ENCODE results near the gene ALOXE3. TPM values are rescaled to one million over a fixed set of nuclear protein-coding genes. Genes with fewer than 3 reads are reported as not detected.

The ALOXE3 gene
- total RNA-seq, 1 donor from 2014 or later = not detected

DNA sequence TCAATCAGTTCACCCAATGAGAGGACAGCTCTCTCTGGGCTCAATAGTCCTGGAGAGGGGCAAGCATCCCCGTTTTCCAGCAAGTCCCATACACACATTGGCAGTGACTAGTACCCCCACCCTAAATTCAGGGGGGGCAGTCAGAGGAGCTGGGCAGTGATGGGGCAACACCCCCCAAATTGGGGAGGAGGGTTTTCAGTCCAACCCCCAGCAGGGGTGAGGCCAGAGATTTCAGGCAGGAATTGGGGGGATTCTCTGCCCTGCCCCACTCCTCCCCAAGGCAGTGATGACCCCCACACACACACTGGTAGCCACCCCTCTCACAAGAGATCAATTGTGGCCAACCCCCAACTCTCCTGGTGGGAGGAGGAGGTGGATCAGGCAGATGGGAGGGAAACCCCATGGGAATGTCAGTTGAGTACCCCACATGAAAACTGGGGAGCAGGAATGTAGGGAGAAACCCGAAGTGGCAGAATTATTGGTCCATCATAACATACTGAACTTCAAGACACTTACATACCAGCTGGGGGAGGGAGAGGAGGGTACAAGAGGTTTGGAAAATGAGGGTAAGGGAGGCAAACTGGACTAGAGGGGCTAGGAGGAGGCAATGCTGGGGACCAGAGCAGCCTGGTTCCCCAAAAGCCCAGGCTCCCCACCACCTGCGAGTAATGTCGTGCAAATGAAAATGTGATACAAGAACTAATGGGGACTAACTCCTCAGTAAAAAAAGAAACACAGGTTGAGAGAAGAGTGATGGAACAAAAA, 41.3 kb upstream of the ALOXE3 start:
- no peak for DNase-seq (ENCODE audit: low spot score)
- H3K27me3 Mint-ChIP-seq (ENCODE audit: insufficient read depth) = no peaks in the 10 kb centered on the region
- peak overlapping the region; percentile 74 for H3K4me3 Mint-ChIP-seq
- peaks cover 50% of the 10 kb centered on the region for H3K4me1 Mint-ChIP-seq (ENCODE audit: low read depth)
- H3K9me3 Mint-ChIP-seq = no peaks in the 10 kb centered on the region
- H3K27ac Mint-ChIP-seq = peak overlapping the region; percentile 33
- intact Hi-C loops (cut with micrococcal nuclease) = loop anchor here (2.0 to 10.0 kb wide), 4 partner anchors 65 to 1145 kb away; partner anchors contain the start of genes MPDU1, RNASEK, TP53 and WRAP53
- H3K36me3 Mint-ChIP-seq (ENCODE audit: low read depth) = peaks cover 27% of the 10 kb centered on the region

GRCh38 chr17:8159032-8159400, 40.7 kb upstream of the ALOXE3 start:
- H3K4me1 Mint-ChIP-seq (ENCODE audit: low read depth) = peaks cover 47% of the 10 kb centered on the region
- no peaks in the 10 kb centered on the region for H3K9me3 Mint-ChIP-seq
- H3K27ac Mint-ChIP-seq = peak overlapping the region; percentile 92
- H3K27me3 Mint-ChIP-seq (ENCODE audit: insufficient read depth) = no peaks in the 10 kb centered on the region
- peak overlapping the region; percentile 61 for H3K4me3 Mint-ChIP-seq
- no peak for DNase-seq (ENCODE audit: low spot score)
- peaks cover 27% of the 10 kb centered on the region for H3K36me3 Mint-ChIP-seq (ENCODE audit: low read depth)
- intact Hi-C loops (cut with micrococcal nuclease) = loop anchor here (2.0 to 10.0 kb wide), 4 partner anchors 64 to 1144 kb away; partner anchors contain the start of genes MPDU1, RNASEK, TP53 and WRAP53

GRCh38 chr17:8158267-8159031, 40.1 kb upstream of the ALOXE3 start:
- Mint-ChIP-seq H3K4me3 (peak overlapping the region; percentile 61), H3K27me3 (ENCODE audit: insufficient read depth) (no peaks in the 10 kb centered on the region), H3K36me3 (ENCODE audit: low read depth) (peaks cover 27% of the 10 kb centered on the region), H3K4me1 (ENCODE audit: low read depth) (peaks cover 47% of the 10 kb centered on the region), H3K27ac (peak overlapping the region; percentile 92), H3K9me3 (no peaks in the 10 kb centered on the region)
- intact Hi-C loops (cut with micrococcal nuclease) = loop anchor here (2.0 to 10.0 kb wide), 4 partner anchors 64 to 1144 kb away; partner anchors contain the start of genes MPDU1, RNASEK, TP53 and WRAP53
- DNase-seq (ENCODE audit: low spot score) = peak; percentile 84

DNA sequence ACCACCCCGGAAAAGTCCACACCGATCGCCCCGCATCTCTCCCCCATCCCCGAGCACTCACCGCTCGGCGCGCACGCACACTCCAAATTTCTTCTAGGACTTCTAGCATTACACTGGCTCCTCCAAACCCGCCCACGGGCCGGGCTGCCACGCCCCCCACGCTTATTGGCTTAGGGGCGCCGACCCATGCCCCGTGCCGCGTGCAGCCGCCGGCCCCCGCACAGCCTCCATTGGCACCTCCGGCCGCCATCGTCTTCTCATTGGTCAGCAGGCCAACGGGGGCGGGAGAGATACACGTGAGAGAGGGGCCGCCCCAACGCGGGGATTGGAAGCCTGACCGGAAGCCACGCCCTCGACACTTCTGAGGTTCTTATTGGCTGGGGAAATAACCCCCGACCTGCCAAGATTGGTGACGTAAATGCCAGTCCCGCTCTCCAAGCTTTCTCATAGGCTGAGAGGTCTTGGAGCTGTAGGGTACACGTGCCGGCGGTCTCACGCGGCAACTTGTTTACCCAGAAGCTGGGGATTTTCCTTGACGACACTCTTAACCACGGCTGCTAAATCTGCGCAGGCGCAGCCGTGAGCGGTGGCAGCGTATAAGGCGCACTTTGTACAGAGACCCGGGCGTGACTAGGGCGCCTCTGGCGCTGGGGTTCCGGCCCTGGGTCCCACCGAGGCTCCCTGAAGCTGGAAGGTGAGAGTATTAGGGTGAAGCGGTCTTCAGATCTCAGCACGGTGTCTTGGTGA, 38.1 kb upstream of the ALOXE3 start:
- DNase-seq (ENCODE audit: low spot score) = peak; percentile 100
- no peaks in the 10 kb centered on the region for H3K27me3 Mint-ChIP-seq (ENCODE audit: insufficient read depth)
- intact Hi-C loops (cut with micrococcal nuclease) = loop anchor here (1.0 to 10.0 kb wide), 13 partner anchors 8 to 1142 kb away; partner anchors contain the start of genes CNTROB, MPDU1, PFAS and RNASEK
- H3K4me3 Mint-ChIP-seq = no peak overlapping the region
- no peaks in the 10 kb centered on the region for H3K9me3 Mint-ChIP-seq
- no peak overlapping the region for H3K27ac Mint-ChIP-seq
- H3K36me3 Mint-ChIP-seq (ENCODE audit: low read depth) = peaks cover 23% of the 10 kb centered on the region
- H3K4me1 Mint-ChIP-seq (ENCODE audit: low read depth) = peaks cover 56% of the 10 kb centered on the region

DNA sequence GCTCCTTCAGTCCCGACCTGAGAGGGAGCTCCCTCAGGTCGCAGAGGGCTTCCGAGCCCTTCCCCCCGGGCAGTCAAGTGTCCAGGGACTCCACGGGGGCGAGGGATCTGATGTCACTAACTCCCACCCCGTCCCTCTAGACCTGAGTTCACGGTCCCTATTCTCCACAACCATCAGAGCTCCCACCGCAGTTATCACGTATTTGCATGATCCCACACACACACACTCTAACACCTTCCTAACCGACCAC, 37.6 kb upstream of the ALOXE3 start:
- Mint-ChIP-seq H3K4me3 (no peak overlapping the region), H3K36me3 (ENCODE audit: low read depth) (peaks cover 19% of the 10 kb centered on the region), H3K27me3 (ENCODE audit: insufficient read depth) (no peaks in the 10 kb centered on the region), H3K9me3 (no peaks in the 10 kb centered on the region), H3K27ac (no peak overlapping the region), H3K4me1 (ENCODE audit: low read depth) (peaks cover 53% of the 10 kb centered on the region)
- DNase-seq (ENCODE audit: low spot score) = no peak
- intact Hi-C loops (cut with micrococcal nuclease) = loop anchor here (1.0 to 10.0 kb wide), 13 partner anchors 8 to 1141 kb away; partner anchors contain the start of genes CNTROB, MPDU1, PFAS and RNASEK

DNA sequence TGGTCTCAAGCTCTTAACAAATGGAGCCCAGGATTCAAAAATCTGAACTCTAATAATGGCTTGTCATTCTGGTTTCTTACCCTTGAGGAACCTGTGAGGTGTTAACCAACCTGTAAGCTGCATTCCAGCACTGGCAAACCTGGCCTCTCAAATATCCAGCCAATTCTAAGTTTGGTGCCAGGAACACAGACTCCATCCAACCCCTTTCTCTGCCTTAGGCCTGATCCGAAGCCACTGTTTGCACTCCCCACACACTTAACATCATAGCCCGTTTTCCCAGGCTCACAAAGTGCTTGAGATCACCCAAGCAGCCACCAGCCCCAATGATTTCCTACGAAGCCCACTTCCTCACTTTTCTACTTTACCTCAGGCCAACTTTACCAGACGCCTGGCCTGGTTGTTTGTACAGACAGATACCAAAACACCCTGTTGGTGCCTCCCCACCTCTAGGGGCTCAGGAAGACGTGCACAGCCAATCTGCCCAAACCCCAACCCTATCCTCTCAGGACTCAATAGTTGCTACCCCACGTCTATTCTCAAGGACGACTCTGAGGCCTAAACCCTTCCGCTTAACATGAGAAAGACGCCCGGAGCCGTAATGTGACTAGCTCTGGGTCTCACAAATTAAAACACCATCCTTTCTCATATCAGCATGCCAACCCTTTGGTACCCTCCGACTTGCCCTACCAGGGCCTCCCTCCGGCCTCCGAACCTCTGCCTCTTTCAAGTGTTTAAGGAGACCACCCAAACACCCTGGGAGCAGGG, 37.1 kb upstream of the ALOXE3 start:
- intact Hi-C loops (cut with micrococcal nuclease) = loop anchor here (10.0 kb wide), 3 partner anchors 471 to 1141 kb away; partner anchors contain the start of genes MPDU1, RNASEK, TP53 and WRAP53
- Mint-ChIP-seq H3K27ac (no peak overlapping the region), H3K4me3 (no peak overlapping the region)

DNA sequence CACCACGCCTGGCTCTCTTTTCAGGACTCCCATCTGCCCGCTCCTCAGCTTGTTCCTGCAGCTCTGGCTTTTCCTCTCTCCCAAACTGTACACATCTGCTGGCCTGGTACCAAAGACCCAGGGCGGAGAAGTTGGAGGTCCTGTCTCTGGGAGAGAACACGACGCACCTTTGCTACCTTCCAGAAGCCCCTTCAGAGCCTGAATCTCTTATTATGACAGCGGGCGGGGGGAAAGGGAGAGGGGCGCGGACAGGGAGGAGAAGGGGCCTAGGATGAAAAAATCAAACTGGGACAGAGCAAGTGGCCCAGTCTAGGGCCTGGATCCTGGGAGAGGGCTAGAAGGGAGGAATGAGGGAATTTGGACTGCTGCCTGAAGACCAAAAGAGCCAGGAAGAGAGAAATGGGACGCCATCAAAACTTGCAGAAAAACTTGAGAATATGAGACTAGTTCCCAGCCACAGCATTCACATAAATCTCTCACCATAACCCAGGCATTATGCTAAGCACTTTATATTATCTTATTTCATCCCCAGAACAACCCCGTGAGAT, 36.4 kb upstream of the ALOXE3 start:
- intact Hi-C loops (cut with micrococcal nuclease) = loop anchor here (5.0 to 10.0 kb wide), 4 partner anchors 267 to 1140 kb away; partner anchors contain the start of genes CHD3, MPDU1, RNASEK and TP53
- Mint-ChIP-seq H3K27me3 (ENCODE audit: insufficient read depth) (no peaks in the 10 kb centered on the region), H3K9me3 (no peaks in the 10 kb centered on the region), H3K27ac (no peak overlapping the region), H3K4me1 (ENCODE audit: low read depth) (peaks cover 49% of the 10 kb centered on the region), H3K36me3 (ENCODE audit: low read depth) (peaks cover 11% of the 10 kb centered on the region), H3K4me3 (no peak overlapping the region)
- no peak for DNase-seq (ENCODE audit: low spot score)

More for the DNA sequence above, 37.1 kb upstream of the ALOXE3 start:
- Mint-ChIP-seq H3K27me3 (ENCODE audit: insufficient read depth) (no peaks in the 10 kb centered on the region), H3K36me3 (ENCODE audit: low read depth) (peaks cover 16% of the 10 kb centered on the region), H3K9me3 (no peaks in the 10 kb centered on the region), H3K4me1 (ENCODE audit: low read depth) (peaks cover 53% of the 10 kb centered on the region)
- DNase-seq (ENCODE audit: low spot score) = no peak

DNA sequence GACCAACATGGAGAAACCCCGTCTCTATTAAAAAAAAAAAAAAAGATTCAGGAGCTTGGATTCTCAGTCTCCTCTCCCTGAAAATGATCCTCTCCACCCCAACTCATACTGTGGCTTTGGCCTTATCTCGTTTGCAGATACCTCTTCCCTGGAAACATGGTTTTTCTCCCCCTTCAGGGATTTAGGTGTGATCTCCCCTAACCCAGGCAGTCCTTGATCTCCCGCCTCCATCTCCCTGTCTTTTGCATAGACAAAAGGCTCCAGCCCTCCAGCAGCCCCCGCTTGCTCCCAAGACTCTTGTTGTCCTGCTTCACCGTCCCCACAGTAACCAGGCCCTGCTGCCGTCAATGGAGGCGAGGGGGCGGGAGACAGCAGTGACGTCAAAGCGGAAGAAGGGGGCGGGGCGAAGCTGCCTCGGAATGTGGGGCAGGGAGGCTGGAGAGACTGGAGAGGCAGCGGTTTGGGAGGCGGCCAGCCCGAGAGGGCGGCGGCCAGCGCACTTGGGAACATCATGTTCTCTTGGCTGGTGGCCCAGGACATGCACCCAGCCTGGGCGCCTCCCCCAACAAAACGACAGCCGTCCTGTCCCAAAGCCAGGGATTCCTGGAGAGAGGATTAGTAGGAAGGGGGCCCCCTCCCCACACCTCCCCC, 35.8 kb upstream of the ALOXE3 start:
- Mint-ChIP-seq H3K27me3 (ENCODE audit: insufficient read depth) (no peaks in the 10 kb centered on the region), H3K9me3 (no peaks in the 10 kb centered on the region), H3K27ac (peak overlapping the region; percentile 93), H3K36me3 (ENCODE audit: low read depth) (peaks cover 8% of the 10 kb centered on the region), H3K4me1 (ENCODE audit: low read depth) (peaks cover 44% of the 10 kb centered on the region), H3K4me3 (no peak overlapping the region)
- intact Hi-C loops (cut with micrococcal nuclease) = loop anchor here (5.0 to 10.0 kb wide), 4 partner anchors 267 to 1139 kb away; partner anchors contain the start of genes CHD3, MPDU1, RNASEK and TP53
- DNase-seq (ENCODE audit: low spot score) = peak; percentile 88

GRCh38 chr17:8153525-8153956, 35.2 kb upstream of the ALOXE3 start:
- Mint-ChIP-seq H3K4me1 (ENCODE audit: low read depth) (peaks cover 40% of the 10 kb centered on the region), H3K4me3 (peak overlapping the region; percentile 95), H3K36me3 (ENCODE audit: low read depth) (peaks cover 4% of the 10 kb centered on the region), H3K27ac (peak overlapping the region; percentile 98), H3K27me3 (ENCODE audit: insufficient read depth) (no peaks in the 10 kb centered on the region), H3K9me3 (no peaks in the 10 kb centered on the region)
- DNase-seq (ENCODE audit: low spot score) = no peak
- intact Hi-C loops (cut with micrococcal nuclease) = loop anchor here (5.0 to 10.0 kb wide), 4 partner anchors 266 to 1139 kb away; partner anchors contain the start of genes CHD3, MPDU1, RNASEK and TP53

DNA sequence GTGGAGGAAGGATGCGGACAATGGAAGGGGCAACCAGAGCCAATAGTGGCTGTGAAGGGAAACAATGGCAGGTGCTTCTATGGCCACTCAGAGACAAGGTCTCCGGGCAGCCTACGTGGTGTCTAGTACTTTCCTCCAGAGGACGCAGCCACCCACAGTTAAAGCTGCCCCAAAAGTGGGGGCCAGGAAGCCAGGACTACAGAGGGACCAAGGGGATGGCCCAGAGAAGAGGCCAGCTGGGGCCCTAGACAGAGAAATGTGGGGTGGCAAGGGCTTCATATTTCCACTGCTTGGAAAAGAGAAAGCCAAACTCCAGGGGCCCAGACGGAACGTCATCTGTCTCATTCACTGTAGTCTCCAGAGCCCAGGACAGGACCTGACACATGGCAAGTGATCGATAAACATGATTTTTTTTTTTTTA, 34.7 kb upstream of the ALOXE3 start:
- Mint-ChIP-seq H3K9me3 (no peaks in the 10 kb centered on the region), H3K27ac (peak overlapping the region; percentile 98), H3K27me3 (ENCODE audit: insufficient read depth) (no peaks in the 10 kb centered on the region), H3K4me1 (ENCODE audit: low read depth) (peaks cover 37% of the 10 kb centered on the region), H3K4me3 (peak overlapping the region; percentile 95), H3K36me3 (ENCODE audit: low read depth) (peaks cover 2% of the 10 kb centered on the region)
- no peak for DNase-seq (ENCODE audit: low spot score)
- intact Hi-C loops (cut with micrococcal nuclease) = loop anchor here (5.0 to 10.0 kb wide), 4 partner anchors 266 to 1138 kb away; partner anchors contain the start of genes CHD3, MPDU1, RNASEK and TP53

Measured in activated T-helper 1 cell treated with anti-CD3 and anti-CD28 coated beads, Interleukin-12 subunit alpha, Interleukin-12 subunit beta, Interleukin-2, Interleukin-4 antibody, amounts not matched to agents 30 ng/mL and 10 ng/mL and 1 ng/mL, durations not matched to agents 14 hours and 24 hours and 36 hours (primary cell).